SK-MEL-5 (cell line): ENCODE results near the gene THSD7A. TPM values are rescaled to one million over a fixed set of nuclear protein-coding genes. Genes with fewer than 3 reads are reported as not detected.
A peak's percentile ranks its signal among the peaks of the same experiment; 100 is the strongest.
"Not testable (repeated sequence)": the region's sequence is repeated elsewhere in the genome, so short reads cannot be mapped to it uniquely, and the experiment has no call there.

ENCODE experiments used
- DNase-seq: peaks from one replicate; pipeline ENCODE4 v3.0.0-alpha.2; 2016; ENCODE audit warnings: low read depth, low spot score
- in situ Hi-C: cut with HindIII; loops from 2 replicates; pipeline ENCODE4 v1.10.0; 2016; ENCODE audit warnings: low sequenced_read_pairs, high pct_unique_total_duplicates, low pct_unique_long_range_greater_than_20kb
- total RNA-seq: library from RNA; depleted of rRNA; stranded (reverse); fragments of >200 nt; shearing (Covaris generic); gene quantifications from 2 replicates; pipeline ENCODE4 v1.2.3, GENCODE V29; 2014

Gene THSD7A
- total RNA-seq, 1 experiment from 2014 or later = 0.45 TPM

DNA sequence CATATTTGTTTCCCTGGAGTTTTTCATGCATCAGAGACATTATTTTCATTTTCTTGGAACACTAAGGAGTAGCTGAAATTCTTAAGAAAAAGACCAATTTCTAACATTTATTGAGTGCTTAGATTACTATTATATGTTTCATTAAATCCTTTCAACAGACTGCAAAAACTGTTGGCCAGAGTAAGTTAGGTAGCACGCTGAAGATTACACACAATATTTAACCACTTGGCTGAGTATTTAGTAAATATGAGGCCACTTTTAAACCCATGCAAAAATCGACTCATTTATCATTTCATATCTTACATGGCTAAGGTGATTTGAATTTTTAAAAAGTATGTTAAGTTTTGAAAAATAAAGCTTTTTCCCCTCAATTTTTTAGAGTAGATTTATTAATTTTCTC is 358.8 kb downstream of the THSD7A start:
- DNase-seq = no peak
- in situ Hi-C loops = no loop called here

GRCh38 chr7:11472646-11473045 is 359.4 kb downstream of the THSD7A start:
- in situ Hi-C loops = no loop called here

DNA sequence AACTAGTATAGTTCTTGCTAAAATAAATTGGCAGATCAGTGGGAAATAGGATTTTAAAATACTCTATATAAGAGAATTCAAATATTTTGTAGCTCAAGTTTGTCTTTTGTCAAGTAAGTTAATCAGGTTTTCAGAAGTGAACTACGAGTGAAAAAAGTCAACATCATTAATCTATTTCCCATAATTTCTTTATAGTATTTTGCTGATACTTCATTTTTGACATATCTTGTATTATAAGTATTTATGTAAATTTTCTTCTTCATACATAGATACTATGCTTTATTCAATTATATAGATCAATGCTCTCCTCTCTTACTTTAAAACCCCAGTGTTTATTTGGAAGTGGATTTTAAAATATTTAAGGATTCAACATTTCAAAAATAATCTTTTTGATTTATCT is 360.7 kb downstream of the THSD7A start:
- DNase-seq = no peak
- in situ Hi-C loops = no loop called here

More at GRCh38 chr7:11472646-11473045, 359.4 kb downstream of the THSD7A start:
- no peak for DNase-seq

GRCh38 chr7:11469028-11469745 is 362.8 kb downstream of the THSD7A start:
- no peak for DNase-seq
- in situ Hi-C loops = no loop called here

DNA sequence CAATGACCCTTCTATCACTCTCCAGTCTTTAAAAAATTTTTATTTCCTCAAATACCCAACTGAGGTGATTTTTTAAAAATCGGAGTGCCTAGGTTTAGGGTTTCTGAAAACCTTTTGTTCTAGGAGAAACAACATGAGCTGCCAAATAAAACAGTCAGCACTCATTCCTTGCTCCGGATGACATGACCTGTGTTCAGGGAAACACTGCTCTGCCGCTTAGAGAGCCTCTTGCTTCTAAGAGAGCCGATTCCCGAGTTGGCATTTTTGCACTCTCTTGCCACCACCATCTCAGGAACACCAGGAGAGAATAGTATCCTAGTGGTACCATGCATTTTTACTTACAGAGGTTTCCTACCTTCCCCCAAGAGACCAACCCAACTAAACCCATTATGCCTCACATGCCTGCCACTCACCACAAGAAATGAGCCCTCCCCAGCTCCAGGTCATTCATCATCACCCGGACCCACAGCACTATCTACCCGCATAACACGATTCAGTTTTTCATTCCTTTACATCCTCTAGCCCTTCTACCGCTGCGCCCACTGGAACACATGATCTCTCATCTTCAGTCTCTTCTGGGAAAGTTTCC is 365.4 kb downstream of the THSD7A start:
- in situ Hi-C loops = no loop called here
- DNase-seq = peak; percentile 58

GRCh38 chr7:11464624-11465023 is 367.4 kb downstream of the THSD7A start:
- no peak for DNase-seq
- in situ Hi-C loops = no loop called here

GRCh38 chr7:11461946-11462345 is 370.1 kb downstream of the THSD7A start:
- in situ Hi-C loops = no loop called here
- no peak for DNase-seq

GRCh38 chr7:11458736-11459483 is 373.1 kb downstream of the THSD7A start:
- DNase-seq = peak; percentile 95
- in situ Hi-C loops = no loop called here

GRCh38 chr7:11457419-11457818 is 374.6 kb downstream of the THSD7A start:
- DNase-seq = no peak

GRCh38 chr7:11456574-11456973 is 375.4 kb downstream of the THSD7A start:
- DNase-seq = no peak
- in situ Hi-C loops = no loop called here

More at GRCh38 chr7:11457419-11457818, 374.6 kb downstream of the THSD7A start:
- in situ Hi-C loops = no loop called here

GRCh38 chr7:11452476-11452875 is 379.5 kb downstream of the THSD7A start:
- in situ Hi-C loops = no loop called here
- no peak for DNase-seq

GRCh38 chr7:11450281-11450680 is 381.7 kb downstream of the THSD7A start:
- no peak for DNase-seq
- in situ Hi-C loops = no loop called here

GRCh38 chr7:11449316-11449715 is 382.7 kb downstream of the THSD7A start:
- in situ Hi-C loops = no loop called here
- DNase-seq = no peak

DNA sequence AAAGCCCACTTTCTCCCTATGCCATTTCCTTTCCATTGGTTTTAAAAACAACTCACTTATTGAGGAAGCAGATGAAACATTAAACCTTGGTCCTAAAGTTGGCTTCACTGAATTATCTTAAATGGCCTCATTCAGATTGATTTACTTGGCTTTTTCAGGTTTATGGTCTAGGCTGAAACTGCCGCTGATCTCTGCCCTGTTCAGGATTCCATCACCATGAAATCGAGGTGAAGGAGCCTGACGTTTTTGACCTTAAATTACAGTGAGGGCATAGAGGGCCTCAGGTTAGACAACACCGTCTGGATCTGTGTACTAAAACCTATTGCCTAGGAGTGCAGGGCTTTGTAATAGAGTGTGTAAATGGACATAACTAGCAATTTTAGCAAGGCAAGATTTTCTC is 383.7 kb downstream of the THSD7A start:
- in situ Hi-C loops = no loop called here
- DNase-seq = no peak

DNA sequence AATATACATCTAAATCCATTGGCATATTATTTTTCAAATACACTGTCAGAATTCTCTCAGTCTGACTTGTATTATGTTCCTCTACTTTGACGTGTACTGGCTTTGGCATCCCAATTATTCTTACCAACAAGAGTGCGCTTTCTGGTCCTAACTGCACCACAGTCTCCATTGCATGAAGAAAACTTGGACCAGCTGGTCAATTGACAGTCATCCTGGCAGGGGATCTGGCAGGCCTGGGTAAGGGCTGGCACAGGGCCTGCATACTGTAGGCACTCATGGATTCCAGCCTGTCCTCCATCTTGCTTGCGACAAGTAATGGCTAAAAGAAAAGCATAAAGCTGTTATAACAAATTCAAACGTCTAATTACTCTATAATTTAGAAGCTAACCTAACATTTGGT is 384.9 kb downstream of the THSD7A start:
- in situ Hi-C loops = no loop called here
- no peak for DNase-seq

DNA sequence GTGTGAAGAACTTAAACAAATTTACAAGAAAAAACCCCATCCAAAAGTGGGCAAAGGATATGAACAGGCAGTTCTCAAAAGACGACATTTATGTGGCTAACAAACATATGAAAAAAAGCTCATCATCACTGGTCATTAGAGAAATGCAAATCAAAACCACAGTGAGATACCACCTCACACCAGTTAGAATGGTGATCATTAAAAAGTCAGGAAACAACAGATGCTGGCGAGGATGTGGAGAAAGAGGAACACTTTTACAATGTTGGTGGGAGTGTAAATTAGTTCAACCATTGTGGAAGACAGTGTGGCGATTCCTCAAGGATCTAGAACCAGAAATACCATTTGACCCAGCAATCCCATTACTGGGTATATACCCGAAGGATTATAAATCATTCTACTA is 388.1 kb downstream of the THSD7A start:
- DNase-seq, in situ Hi-C loops: not testable (repeated sequence)

- no peak for DNase-seq
- in situ Hi-C loops = no loop called here
Observed at GRCh38 chr7:11437994-11438393, 394.0 kb downstream of the THSD7A start.

- in situ Hi-C loops = no loop called here
Observed at GRCh38 chr7:11436773-11437524, 395.0 kb downstream of the THSD7A start.

More at GRCh38 chr7:11436773-11437524, 395.0 kb downstream of the THSD7A start:
- DNase-seq = no peak
